ENCODE data around the gene FAM8A1.

The FAM8A1 gene

GRCh38 chr6:17602888-17603287 lies 2.8 kb downstream of the FAM8A1 start:
- no peak for DNase-seq (ENCODE audit: low spot score)

- no peak for DNase-seq (ENCODE audit: low spot score)
Observed at GRCh38 chr6:17606606-17607005, 6.5 kb downstream of the FAM8A1 start.

- DNase-seq (ENCODE audit: low spot score): no peak
Observed at GRCh38 chr6:17610835-17611234, 10.7 kb downstream of the FAM8A1 start.

- DNase-seq (ENCODE audit: low spot score): no peak
Observed at GRCh38 chr6:17612048-17612447, 11.9 kb downstream of the FAM8A1 start.

- no peak for DNase-seq (ENCODE audit: low spot score)
Observed at GRCh38 chr6:17615794-17616193, 15.7 kb downstream of the FAM8A1 start.

DNA sequence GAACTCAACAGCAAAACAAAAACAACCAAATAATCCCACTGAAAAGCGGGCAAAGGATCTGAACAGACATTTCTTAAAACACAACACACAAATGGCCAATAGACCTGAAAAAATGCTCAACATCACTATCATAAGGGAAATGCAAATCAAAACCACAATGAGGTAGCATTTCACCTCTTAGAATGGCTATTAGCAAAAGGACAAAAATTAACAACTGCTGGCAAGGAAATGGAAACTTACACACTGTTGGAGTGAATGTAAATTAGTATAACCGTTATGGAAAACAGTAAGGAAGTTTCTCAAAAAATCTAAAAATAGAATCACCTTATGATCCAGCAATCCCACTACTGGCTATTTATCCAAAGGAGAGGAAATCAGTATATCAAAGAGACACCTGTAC lies 20.9 kb downstream of the FAM8A1 start:
- DNase-seq (ENCODE audit: low spot score): no peak

GRCh38 chr6:17622144-17622543 lies 22.0 kb downstream of the FAM8A1 start:
- DNase-seq (ENCODE audit: low spot score): no peak

DNA sequence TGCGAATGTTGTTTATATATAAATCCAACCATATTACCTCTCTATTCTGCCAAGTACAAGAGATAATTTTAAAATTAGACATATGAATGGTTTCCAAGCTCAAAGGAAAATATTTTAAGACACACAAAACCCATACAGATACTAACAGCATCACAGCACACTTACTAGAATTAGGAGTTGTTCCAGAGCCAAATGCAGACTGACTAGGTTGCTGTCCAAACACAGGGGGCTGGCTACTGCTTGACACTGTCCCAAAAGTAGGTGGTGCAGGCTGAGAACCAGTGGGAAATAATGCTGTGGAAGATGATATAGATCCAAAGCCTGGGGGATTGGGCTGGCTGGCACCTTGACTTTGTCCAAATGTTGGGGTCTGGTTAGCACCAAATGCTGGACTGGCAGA lies 24.3 kb downstream of the FAM8A1 start:
- DNase-seq (ENCODE audit: low spot score): no peak

DNA sequence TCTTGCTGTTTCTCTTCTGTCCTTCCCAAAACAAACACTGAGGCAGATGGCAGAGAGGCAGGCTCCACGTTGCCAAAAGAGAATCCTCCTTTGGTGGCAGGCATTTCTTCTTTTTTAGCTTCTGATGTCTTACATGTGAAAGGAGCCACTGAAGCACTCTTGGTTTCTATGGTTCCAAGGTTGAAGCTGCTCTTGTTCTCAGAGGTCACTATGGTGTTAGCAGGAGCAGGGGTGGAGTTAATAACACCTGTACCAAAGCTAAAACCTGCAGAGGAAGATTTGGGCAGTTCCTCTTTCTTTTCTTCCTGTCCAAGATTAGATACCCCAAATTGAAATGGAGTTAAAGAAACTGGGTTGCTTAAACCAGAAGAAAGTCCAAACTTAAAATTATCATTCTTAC lies 28.8 kb downstream of the FAM8A1 start:
- no peak for DNase-seq (ENCODE audit: low spot score)

DNA sequence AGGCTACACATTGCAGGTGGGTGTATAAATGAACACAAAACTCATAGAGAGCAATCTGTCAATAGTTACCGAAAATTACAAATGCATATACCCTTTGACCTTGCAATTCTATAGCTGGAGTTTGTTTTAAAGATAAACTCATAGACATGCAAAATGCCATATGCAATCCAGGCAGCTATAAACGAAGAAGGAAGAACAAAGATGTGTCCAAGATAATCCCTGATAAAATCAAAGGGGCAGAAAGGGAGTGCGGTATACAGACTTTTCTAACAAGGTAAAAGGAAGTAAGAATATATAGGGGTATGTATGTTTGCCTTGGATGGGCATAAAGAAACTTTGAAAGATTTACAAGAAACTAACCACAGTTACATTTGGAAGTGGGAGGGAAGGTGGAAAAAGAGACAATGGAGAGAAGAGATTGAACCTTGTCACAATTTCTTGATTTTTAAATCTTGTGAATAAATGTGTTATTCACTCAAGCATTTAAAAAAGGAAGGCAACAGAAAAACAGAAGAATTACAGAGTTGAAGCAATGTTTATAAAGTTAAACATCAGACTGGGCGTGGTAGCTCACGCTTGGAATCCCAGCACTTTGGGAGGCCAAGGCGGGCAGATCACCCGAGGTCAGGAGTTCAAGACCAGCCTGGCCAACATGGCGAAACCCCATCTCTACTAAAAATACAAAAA lies 29.9 kb downstream of the FAM8A1 start:
- DNase-seq (ENCODE audit: low spot score): no peak

DNA sequence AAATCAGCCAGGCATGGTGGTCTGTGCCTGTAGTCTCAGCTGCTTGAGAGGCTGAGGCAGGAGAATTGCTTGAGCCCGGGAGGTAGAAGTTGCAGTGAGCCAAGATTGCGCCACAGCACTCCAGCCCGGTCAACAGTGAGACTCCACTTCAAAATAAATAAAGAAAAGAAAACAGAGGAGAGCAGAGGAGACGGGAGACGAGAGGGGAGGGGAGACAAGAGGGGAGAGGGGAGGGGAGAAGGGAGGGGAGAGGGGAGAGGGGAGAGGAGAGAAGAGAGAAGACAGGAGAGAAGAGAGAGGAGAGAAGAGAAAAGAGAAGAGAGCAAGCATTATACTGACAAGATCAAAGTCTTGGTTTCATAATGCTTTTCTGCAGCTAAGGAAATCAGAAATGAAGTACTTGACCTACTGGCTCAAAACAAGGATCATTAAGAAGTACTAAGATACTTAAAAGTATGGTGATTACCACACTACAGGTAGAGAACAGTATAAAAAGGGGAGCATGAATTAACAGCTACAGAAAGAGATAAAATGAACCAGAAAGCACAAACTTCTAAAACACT lies 30.5 kb downstream of the FAM8A1 start:
- DNase-seq (ENCODE audit: low spot score): no peak

GRCh38 chr6:17632934-17633333 lies 32.8 kb downstream of the FAM8A1 start:
- DNase-seq (ENCODE audit: low spot score): no peak

- no peak for DNase-seq (ENCODE audit: low spot score)
Observed at GRCh38 chr6:17633465-17634188, 33.5 kb downstream of the FAM8A1 start.

DNA sequence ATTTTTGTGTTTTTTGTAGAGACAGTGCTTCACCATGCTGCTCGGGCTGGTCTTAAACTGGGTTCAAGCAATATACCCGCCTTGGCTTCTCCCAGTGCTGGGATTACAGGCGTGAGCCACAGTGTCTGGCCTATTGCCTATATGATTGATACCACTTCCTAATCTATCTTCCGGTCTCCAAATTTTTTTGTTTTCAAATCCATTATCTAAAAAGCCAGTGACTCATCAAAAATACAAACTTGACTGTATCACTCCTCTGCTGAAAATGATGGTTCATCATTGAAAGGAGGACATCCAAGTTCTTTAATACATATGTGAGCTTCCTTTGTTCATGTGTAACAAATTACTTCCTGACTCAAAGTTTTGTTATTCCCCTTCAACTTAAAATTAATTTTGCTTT lies 35.5 kb downstream of the FAM8A1 start:
- no peak for DNase-seq (ENCODE audit: low spot score)

DNA sequence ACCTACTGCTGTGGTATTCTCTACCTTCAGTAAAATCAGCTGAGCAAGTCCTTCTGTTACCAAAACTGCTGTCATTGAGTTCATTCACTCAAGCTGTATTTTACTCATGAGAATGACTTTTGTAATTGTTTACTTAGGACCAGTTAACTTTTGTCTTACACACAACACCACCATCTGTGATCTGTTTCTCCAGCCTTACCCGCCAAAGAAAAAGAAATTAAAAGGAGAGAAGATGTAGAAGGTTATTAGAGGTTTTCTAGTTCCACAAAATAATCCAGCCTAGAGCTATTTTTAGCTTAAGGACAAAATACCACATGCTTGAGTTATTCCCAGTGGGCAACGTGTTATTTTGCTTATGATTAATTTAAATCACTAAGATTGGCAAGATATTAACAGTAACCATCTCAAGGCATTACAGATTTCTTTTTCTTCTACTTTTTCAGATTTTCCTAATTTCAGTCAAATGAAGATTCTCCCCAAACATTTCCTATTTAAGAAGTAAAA lies 38.2 kb downstream of the FAM8A1 start:
- no peak for DNase-seq (ENCODE audit: low spot score)

GRCh38 chr6:17640477-17640917 lies 40.4 kb downstream of the FAM8A1 start:
- no peak for DNase-seq (ENCODE audit: low spot score)

- no peak for DNase-seq (ENCODE audit: low spot score)
Observed at GRCh38 chr6:17648745-17649144, 48.6 kb downstream of the FAM8A1 start.

GRCh38 chr6:17650656-17651309 lies 50.7 kb downstream of the FAM8A1 start:
- DNase-seq (ENCODE audit: low spot score): no peak

GRCh38 chr6:17653198-17653882 lies 53.2 kb downstream of the FAM8A1 start:
- no peak for DNase-seq (ENCODE audit: low spot score)

- no peak for DNase-seq (ENCODE audit: low spot score)
Observed at GRCh38 chr6:17656092-17656491, 56.0 kb downstream of the FAM8A1 start.

DNA sequence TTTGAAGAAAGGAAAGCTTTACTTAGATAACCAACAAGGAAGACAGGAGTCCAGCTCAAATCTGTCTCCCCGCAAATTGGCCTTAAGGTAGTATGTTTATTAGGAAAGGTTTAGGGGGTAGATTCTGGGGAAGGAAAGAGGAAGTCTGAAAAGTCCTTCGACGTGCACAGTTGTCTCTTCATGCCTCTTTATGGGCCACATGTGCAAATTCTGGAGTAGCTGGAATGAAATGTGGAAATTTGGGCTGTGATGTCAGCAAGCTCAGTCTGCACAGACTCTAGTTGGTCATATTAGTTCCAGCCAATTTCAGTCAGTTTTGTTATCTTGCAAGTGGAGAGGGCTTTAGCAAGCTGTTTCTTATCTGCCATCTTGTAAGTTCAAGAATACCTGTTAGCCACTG lies 56.5 kb downstream of the FAM8A1 start:
- DNase-seq (ENCODE audit: low spot score): no peak
